ENCODE measurements around the gene NADK2.

Gene NADK2

DNA sequence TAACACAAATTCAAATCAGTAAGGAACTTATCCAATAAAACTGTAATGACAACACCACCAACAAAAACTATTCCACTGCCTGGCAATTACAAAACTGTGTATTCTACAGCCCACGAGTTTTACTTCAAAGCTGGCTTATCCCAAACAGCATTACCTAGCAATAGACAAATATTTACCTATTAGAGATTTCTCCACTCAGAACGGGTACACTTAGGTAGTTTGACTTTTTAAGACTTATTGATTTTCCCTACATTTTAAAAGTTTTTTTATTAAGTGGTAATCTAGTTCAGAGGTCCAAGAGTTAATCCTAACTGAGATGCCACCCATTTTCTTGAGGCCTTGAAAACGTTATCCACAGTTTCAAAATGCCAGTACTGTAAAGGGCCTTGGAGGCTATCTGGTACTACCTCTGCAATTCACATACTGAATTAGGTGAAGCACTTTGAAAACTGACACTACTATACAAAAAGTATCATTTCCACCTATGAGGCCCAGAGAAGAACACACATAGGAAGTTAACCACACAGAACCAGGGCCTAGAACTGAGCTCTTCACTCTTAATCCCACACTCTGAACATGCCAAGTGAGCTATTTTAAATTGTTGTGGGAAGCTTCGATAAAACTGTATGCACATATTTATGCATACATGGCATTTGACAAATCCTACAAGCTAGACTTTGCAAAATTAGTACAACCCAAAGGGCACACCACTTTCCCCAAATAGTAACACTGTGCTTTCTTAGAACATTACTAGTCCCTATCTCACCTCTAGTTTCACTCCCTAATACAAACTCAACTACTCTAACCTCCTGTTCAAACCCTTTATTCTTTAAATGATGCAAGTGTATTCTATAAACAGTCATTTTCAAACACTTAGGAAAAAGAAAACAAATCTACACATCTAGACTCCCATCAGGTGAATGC is 2.1 kb downstream of the NADK2 start:
- Mint-ChIP-seq H3K4me3 (peak overlapping the region; percentile 77), H3K4me1 (peaks cover 33% of the 10 kb centered on the region), H3K9me3 (no peaks in the 10 kb centered on the region), H3K27ac (peak overlapping the region; percentile 43), H3K27me3 (no peaks in the 10 kb centered on the region), H3K36me3 (peaks cover 3% of the 10 kb centered on the region)
- CTCF ChIA-PET: interaction anchor here (0.9 to 1.1 kb wide), 2 partner anchors 22 to 160 kb away, joined by 3 to 4 read pairs; no protein-coding TSS in a partner anchor
- DNase-seq: no peak

- no peaks in the 10 kb centered on the region for H3K9me3 Mint-ChIP-seq
- peaks cover 3% of the 10 kb centered on the region for H3K36me3 Mint-ChIP-seq
- DNase-seq: no peak
- CTCF ChIA-PET: interaction anchor here (0.6 kb wide), 1 partner anchor 85 kb away, joined by 3 read pairs; no protein-coding TSS in a partner anchor
- no peak overlapping the region for H3K27ac Mint-ChIP-seq
- no peak overlapping the region for H3K4me3 Mint-ChIP-seq
- peaks cover 32% of the 10 kb centered on the region for H3K4me1 Mint-ChIP-seq
- no peaks in the 10 kb centered on the region for H3K27me3 Mint-ChIP-seq
Observed at GRCh38 chr5:36238502-36239295, 3.0 kb downstream of the NADK2 start.

DNA sequence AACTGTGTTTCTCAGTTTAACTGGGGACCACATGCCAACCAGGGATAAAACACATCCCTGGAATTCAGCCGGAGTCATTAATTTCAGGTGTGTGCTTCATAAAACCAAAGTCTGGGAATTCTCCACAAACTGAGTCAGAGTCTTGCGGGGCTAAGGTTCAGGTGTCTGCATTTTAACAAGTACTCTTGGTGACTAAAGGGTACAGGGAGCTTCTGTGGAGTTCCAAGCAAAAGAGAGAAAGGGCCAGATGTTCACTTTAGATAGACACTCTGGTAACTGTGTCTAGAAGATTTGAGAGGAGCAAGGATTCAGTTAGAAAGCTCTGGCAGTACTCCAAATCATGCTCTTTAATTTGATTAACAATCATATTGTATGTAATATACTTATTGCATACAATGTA is 4.0 kb downstream of the NADK2 start:
- H3K27me3 Mint-ChIP-seq: no peaks in the 10 kb centered on the region
- H3K4me3 Mint-ChIP-seq: no peak overlapping the region
- no peak overlapping the region for H3K27ac Mint-ChIP-seq
- H3K4me1 Mint-ChIP-seq: peaks cover 24% of the 10 kb centered on the region
- H3K36me3 Mint-ChIP-seq: peaks cover 3% of the 10 kb centered on the region
- DNase-seq: no peak
- CTCF ChIA-PET: interaction anchor here (1.0 kb wide), 2 partner anchors 159 to 568 kb away, joined by 3 read pairs; no protein-coding TSS in a partner anchor
- no peaks in the 10 kb centered on the region for H3K9me3 Mint-ChIP-seq

DNA sequence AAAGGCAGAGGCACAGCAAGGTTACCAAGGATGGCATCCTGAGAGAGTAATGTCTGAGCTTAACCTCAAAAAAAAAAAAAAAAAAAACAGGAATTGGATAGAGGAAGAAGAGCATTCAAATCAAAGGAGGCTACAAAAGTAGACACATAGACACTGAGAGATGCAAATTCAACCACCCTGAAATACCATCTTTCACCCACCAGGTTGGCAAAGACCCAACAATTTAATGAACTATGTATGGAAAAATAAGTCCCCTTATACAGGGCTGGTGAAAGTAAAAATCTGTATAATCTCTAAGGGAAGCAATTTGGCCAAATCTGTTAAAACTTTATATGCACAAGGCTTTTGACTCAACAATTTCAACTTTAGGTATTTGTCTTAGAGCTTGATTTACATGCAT is 4.9 kb downstream of the NADK2 start:
- Mint-ChIP-seq H3K4me3 (no peak overlapping the region), H3K27me3 (no peaks in the 10 kb centered on the region), H3K9me3 (no peaks in the 10 kb centered on the region), H3K36me3 (peaks cover 3% of the 10 kb centered on the region), H3K27ac (no peak overlapping the region), H3K4me1 (peaks cover 20% of the 10 kb centered on the region)
- CTCF ChIA-PET: interaction anchor here (0.9 to 1.0 kb wide), 3 partner anchors 20 to 567 kb away, joined by 3 read pairs; no protein-coding TSS in a partner anchor
- DNase-seq: no peak

- H3K9me3 Mint-ChIP-seq: no peaks in the 10 kb centered on the region
- CTCF ChIA-PET: no interaction called here
- peaks cover 2% of the 10 kb centered on the region for H3K4me1 Mint-ChIP-seq
- no peak overlapping the region for H3K27ac Mint-ChIP-seq
- no peak for DNase-seq
- no peaks in the 10 kb centered on the region for H3K27me3 Mint-ChIP-seq
- peaks cover 3% of the 10 kb centered on the region for H3K36me3 Mint-ChIP-seq
- no peak overlapping the region for H3K4me3 Mint-ChIP-seq
Observed at GRCh38 chr5:36232533-36232932, 9.2 kb downstream of the NADK2 start.

- no peaks in the 10 kb centered on the region for H3K27me3 Mint-ChIP-seq
- DNase-seq: no peak
- no peaks in the 10 kb centered on the region for H3K4me1 Mint-ChIP-seq
- H3K27ac Mint-ChIP-seq: no peak overlapping the region
- peaks cover 5% of the 10 kb centered on the region for H3K36me3 Mint-ChIP-seq
- H3K4me3 Mint-ChIP-seq: no peak overlapping the region
- H3K9me3 Mint-ChIP-seq: no peaks in the 10 kb centered on the region
- CTCF ChIA-PET: interaction anchor here (0.9 kb wide), 1 partner anchor 152 kb away, joined by 3 read pairs; no protein-coding TSS in a partner anchor
Observed at GRCh38 chr5:36230151-36230790, 11.5 kb downstream of the NADK2 start.

- no peaks in the 10 kb centered on the region for H3K9me3 Mint-ChIP-seq
- CTCF ChIA-PET: no interaction called here
Observed at GRCh38 chr5:36228505-36228904, 13.2 kb downstream of the NADK2 start.

DNA sequence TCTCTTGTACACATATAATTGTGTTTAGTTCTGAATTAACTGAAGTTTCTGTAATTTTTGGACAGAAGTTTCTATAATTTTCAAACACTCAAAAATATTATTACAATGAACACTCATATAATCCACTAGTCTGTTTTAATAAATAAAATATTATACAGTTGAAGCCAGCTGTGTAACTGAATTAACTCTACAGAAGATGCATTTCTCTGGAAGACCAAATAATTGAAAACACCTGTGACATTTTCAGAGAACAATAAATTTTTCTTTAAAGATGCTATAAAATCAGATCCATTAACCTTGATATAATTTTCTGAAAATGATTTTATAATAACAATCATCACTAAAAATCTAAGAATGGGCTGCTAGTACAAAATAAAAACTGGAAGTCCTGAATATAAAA is 14.7 kb downstream of the NADK2 start:
- Mint-ChIP-seq H3K36me3 (peaks cover 9% of the 10 kb centered on the region), H3K4me1 (no peaks in the 10 kb centered on the region), H3K4me3 (no peak overlapping the region), H3K27me3 (no peaks in the 10 kb centered on the region), H3K9me3 (no peaks in the 10 kb centered on the region), H3K27ac (no peak overlapping the region)
- CTCF ChIA-PET: interaction anchor here (1.8 kb wide), 1 partner anchor 15 kb away, joined by 5 read pairs; the partner anchor contains the start of gene NADK2
- no peak for DNase-seq

More at GRCh38 chr5:36228505-36228904, 13.2 kb downstream of the NADK2 start:
- peaks cover 9% of the 10 kb centered on the region for H3K36me3 Mint-ChIP-seq
- H3K27me3 Mint-ChIP-seq: no peaks in the 10 kb centered on the region
- H3K27ac Mint-ChIP-seq: no peak overlapping the region
- H3K4me3 Mint-ChIP-seq: no peak overlapping the region
- H3K4me1 Mint-ChIP-seq: no peaks in the 10 kb centered on the region
- DNase-seq: no peak

DNA sequence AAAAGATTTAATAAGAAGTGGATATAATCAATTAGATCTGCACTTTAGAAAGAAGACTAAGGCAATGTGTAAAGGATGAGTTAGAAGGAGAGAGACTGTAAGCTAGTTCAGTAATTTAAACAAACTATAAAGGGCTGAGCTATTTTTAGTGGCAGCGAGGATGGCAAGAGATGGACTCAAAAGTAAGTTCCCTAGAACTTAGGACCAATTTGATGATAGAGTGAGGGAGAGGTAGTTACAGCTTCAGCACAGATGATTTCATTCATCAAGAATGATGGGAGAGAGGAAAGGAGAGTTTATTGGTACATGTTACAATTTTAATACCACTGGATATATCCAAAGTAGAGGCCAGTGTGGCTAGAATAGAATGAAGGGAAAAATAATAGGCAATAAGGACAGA is 19.1 kb downstream of the NADK2 start:
- no peak for DNase-seq
- CTCF ChIA-PET: no interaction called here
- no peaks in the 10 kb centered on the region for H3K9me3 Mint-ChIP-seq
- H3K4me1 Mint-ChIP-seq: no peaks in the 10 kb centered on the region
- no peak overlapping the region for H3K4me3 Mint-ChIP-seq
- H3K27me3 Mint-ChIP-seq: no peaks in the 10 kb centered on the region
- H3K27ac Mint-ChIP-seq: no peak overlapping the region
- peaks cover 11% of the 10 kb centered on the region for H3K36me3 Mint-ChIP-seq

GRCh38 chr5:36217988-36218387 is 23.7 kb downstream of the NADK2 start:
- Mint-ChIP-seq H3K27ac (no peak overlapping the region), H3K4me3 (no peak overlapping the region), H3K27me3 (no peaks in the 10 kb centered on the region), H3K9me3 (no peaks in the 10 kb centered on the region), H3K36me3 (peaks cover 3% of the 10 kb centered on the region), H3K4me1 (no peaks in the 10 kb centered on the region)
- CTCF ChIA-PET: interaction anchor here (1.0 to 2.0 kb wide), 2 partner anchors 22 to 47 kb away, joined by 4 to 7 read pairs; no protein-coding TSS in a partner anchor
- DNase-seq: no peak

DNA sequence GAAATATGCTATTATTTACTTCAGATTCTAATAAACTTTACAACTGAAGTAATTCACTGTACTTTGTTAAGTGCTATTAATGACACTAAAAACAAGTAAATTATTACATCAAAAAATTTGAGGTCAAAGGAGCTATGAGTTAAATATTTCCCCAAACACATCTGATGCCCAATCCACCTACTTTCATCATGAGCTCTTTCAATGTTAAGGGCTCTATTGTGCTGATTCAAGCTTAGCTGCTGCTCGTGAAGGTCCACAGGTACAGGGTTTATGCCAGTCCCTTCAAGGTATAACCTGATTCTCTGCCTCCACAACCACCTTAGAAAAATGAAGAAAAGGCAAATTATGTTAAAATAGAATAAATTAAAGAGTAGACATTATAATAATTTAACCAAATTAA is 24.2 kb downstream of the NADK2 start:
- H3K36me3 Mint-ChIP-seq: peaks cover 6% of the 10 kb centered on the region
- no peaks in the 10 kb centered on the region for H3K9me3 Mint-ChIP-seq
- H3K4me3 Mint-ChIP-seq: no peak overlapping the region
- no peak overlapping the region for H3K27ac Mint-ChIP-seq
- no peaks in the 10 kb centered on the region for H3K4me1 Mint-ChIP-seq
- H3K27me3 Mint-ChIP-seq: no peaks in the 10 kb centered on the region
- DNase-seq: no peak
- CTCF ChIA-PET: interaction anchor here (0.8 to 2.0 kb wide), 3 partner anchors 19 to 48 kb away, joined by 3 to 7 read pairs (median 4); no protein-coding TSS in a partner anchor

DNA sequence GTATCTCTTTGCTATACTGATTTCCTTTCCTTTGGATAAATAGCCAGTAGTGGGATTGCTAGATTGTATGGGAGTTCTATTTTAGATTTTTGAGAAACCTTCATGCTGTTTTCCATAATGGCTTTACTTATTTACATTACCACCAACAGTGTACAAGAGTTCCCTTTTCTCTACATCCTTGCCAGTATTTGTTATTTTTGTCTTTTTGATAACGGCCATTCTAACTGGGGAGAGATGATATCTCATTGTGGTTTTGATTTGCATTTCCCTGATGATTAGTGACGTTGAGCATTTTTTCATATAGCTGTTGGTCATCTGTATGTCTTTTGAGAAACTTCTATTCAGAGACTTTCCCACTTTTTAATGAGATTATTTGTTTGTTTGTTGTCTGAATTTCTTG is 25.8 kb downstream of the NADK2 start:
- no peak for DNase-seq
- CTCF ChIA-PET: no interaction called here
- H3K4me3 Mint-ChIP-seq: no peak overlapping the region
- peaks cover 6% of the 10 kb centered on the region for H3K36me3 Mint-ChIP-seq
- H3K27ac Mint-ChIP-seq: no peak overlapping the region
- no peaks in the 10 kb centered on the region for H3K4me1 Mint-ChIP-seq
- no peaks in the 10 kb centered on the region for H3K27me3 Mint-ChIP-seq
- H3K9me3 Mint-ChIP-seq: no peaks in the 10 kb centered on the region

- H3K36me3 Mint-ChIP-seq: peaks cover 4% of the 10 kb centered on the region
- DNase-seq: no peak
- H3K4me1 Mint-ChIP-seq: no peaks in the 10 kb centered on the region
- H3K27me3 Mint-ChIP-seq: no peaks in the 10 kb centered on the region
- H3K4me3 Mint-ChIP-seq: no peak overlapping the region
- CTCF ChIA-PET: no interaction called here
- H3K27ac Mint-ChIP-seq: no peak overlapping the region
- no peaks in the 10 kb centered on the region for H3K9me3 Mint-ChIP-seq
Observed at GRCh38 chr5:36214436-36214835, 27.3 kb downstream of the NADK2 start.

DNA sequence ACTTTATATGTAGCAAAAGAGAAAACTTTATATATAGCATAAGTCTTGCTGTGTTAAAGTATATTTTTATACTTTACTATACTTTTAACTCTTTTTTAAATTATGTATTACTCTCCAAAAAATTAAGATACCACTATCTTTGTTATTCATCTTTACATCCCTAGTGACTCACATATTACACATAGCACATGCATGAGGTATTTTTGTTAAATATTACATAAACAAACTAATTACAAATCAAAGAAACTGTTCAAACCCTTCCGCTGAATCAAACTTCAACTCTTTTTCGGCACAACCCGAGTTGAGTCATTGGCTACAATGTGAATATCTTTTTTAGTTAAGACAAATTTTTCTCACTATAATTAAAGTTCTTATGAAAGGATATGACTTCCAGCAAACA is 32.1 kb downstream of the NADK2 start:
- CTCF ChIA-PET: no interaction called here
- Mint-ChIP-seq H3K27ac (no peak overlapping the region), H3K36me3 (peaks cover 10% of the 10 kb centered on the region), H3K4me1 (no peaks in the 10 kb centered on the region), H3K27me3 (no peaks in the 10 kb centered on the region), H3K9me3 (no peaks in the 10 kb centered on the region), H3K4me3 (no peak overlapping the region)
- no peak for DNase-seq

Data from activated naive CD4-positive, alpha-beta T cell treated with anti-CD3 and anti-CD28 coated beads, Interleukin-2, amount 10 ng/mL, durations not matched to agents 7 days and 5 days (primary cell).